Endothelial cell (in vitro differentiated cells): ENCODE results near the gene SEC22A. TPM values are rescaled to one million over a fixed set of nuclear protein-coding genes. Genes with fewer than 3 reads are reported as not detected.

ENCODE experiments used
- DNase-seq: peaks from one replicate; pipeline ENCODE4 v3.0.0; 2021; ENCODE audit warnings: low spot score
- H3K27ac Mint-ChIP-seq: one replicate; pipeline ENCODE4 v1.8.0; 2021; ENCODE audit warnings: mixed read lengths, inconsistent platforms; ENCODE audit not compliant: unreplicated experiment
- H3K27me3 Mint-ChIP-seq: one replicate; pipeline ENCODE4 v1.8.0; 2021; ENCODE audit warnings: mild to moderate bottlenecking, moderate library complexity, mixed read lengths, inconsistent platforms; ENCODE audit not compliant: unreplicated experiment
- H3K36me3 Mint-ChIP-seq: one replicate; pipeline ENCODE4 v1.8.0; 2021; ENCODE audit warnings: mild to moderate bottlenecking, low read depth, mixed read lengths, inconsistent platforms; ENCODE audit not compliant: unreplicated experiment
- H3K4me1 Mint-ChIP-seq: one replicate; pipeline ENCODE4 v1.8.0; 2021; ENCODE audit warnings: mild to moderate bottlenecking, mixed read lengths, inconsistent platforms; ENCODE audit not compliant: unreplicated experiment
- H3K4me3 Mint-ChIP-seq: one replicate; pipeline ENCODE4 v1.8.0; 2021; ENCODE audit warnings: mild to moderate bottlenecking, mixed read lengths, inconsistent platforms; ENCODE audit not compliant: unreplicated experiment
- H3K9me3 Mint-ChIP-seq: one replicate; pipeline ENCODE4 v1.8.0; 2021; ENCODE audit warnings: mixed read lengths, inconsistent platforms; ENCODE audit not compliant: unreplicated experiment
- CTCF ChIP-seq: fragments of 200-600 bp; sonication (generic); IDR thresholded peaks from one replicate; pipeline ENCODE4 v1.5.0; 2021; ENCODE audit warnings: antibody characterized with exemption; ENCODE audit not compliant: unreplicated experiment
- long read RNA-seq: library from polyadenylated mRNA; unstranded; transcript quantifications from one replicate; pipeline ENCODE4 v2.0.0, GENCODE V29; 2020; ENCODE audit not compliant: unreplicated experiment
- total RNA-seq: library from RNA; stranded (reverse); fragmentation: NEBNext Ultra II Directional; extraction: Animal tissue kit (Norgen Biotek cat#: 25700); gene quantifications from one replicate; pipeline ENCODE4 v1.2.1, GENCODE V29; 2021; ENCODE audit not compliant: unreplicated experiment

SEC22A gene
- total RNA-seq: 14.9 TPM
- long read RNA-seq, full-length matches to known transcripts: 17 of 17 reads
- long read RNA-seq, partial matches to known transcripts: 0 of 17 reads
- long read RNA-seq, other reads (novel, unspliced or antisense): 0 of 17 reads

GRCh38 chr3:123201557-123202427 is at the start of gene SEC22A:
SEC22A (plus strand) TSS chr3:123201943; CDS start chr3:123209218, 7,275 bp downstream.
- DNase-seq: peak; percentile 87
- Mint-ChIP-seq H3K9me3 (no peaks in the 10 kb centered on the region), H3K4me1 (peaks cover 6% of the 10 kb centered on the region), H3K36me3 (no peaks in the 10 kb centered on the region), H3K27ac (peak within 1 kb of the TSS; percentile 67), H3K27me3 (no peaks in the 10 kb centered on the region), H3K4me3 (peak within 1 kb of the TSS; percentile 94)
- no peak for TF ChIP-seq CTCF

GRCh38 chr3:123152687-123153086 is 49.1 kb upstream of the SEC22A start:
- peaks cover 17% of the 10 kb centered on the region for H3K4me1 Mint-ChIP-seq
- no peak overlapping the region for H3K27ac Mint-ChIP-seq

GRCh38 chr3:123153125-123154019 is 48.4 kb upstream of the SEC22A start:
- TF ChIP-seq CTCF: no peak
- no peak for DNase-seq
- Mint-ChIP-seq H3K27ac (no peak overlapping the region), H3K9me3 (no peaks in the 10 kb centered on the region), H3K4me3 (no peak overlapping the region), H3K4me1 (peaks cover 20% of the 10 kb centered on the region), H3K27me3 (peaks cover 13% of the 10 kb centered on the region), H3K36me3 (peaks cover 58% of the 10 kb centered on the region)

More at GRCh38 chr3:123152687-123153086, 49.1 kb upstream of the SEC22A start:
- Mint-ChIP-seq H3K36me3 (peaks cover 58% of the 10 kb centered on the region), H3K4me3 (no peak overlapping the region), H3K27me3 (peaks cover 13% of the 10 kb centered on the region), H3K9me3 (no peaks in the 10 kb centered on the region)
- no peak for DNase-seq
- TF ChIP-seq CTCF: no peak

- H3K27ac Mint-ChIP-seq: peak overlapping the region; percentile 70
- DNase-seq: no peak
- H3K9me3 Mint-ChIP-seq: no peaks in the 10 kb centered on the region
- peaks cover 50% of the 10 kb centered on the region for H3K36me3 Mint-ChIP-seq
- H3K27me3 Mint-ChIP-seq: peaks cover 13% of the 10 kb centered on the region
- H3K4me1 Mint-ChIP-seq: peaks cover 17% of the 10 kb centered on the region
- H3K4me3 Mint-ChIP-seq: peak overlapping the region; percentile 58
- no peak for TF ChIP-seq CTCF
Observed at GRCh38 chr3:123154020-123154985, 47.4 kb upstream of the SEC22A start.
